UCSD-AML1 (cell line): ENCODE measurements around the gene KRTAP2-4.
"Not testable (repeated sequence)": the region's sequence is repeated elsewhere in the genome, so short reads cannot be mapped to it uniquely, and the experiment has no call there.

Experiments used
- DNase-seq: peaks from one replicate; lab custom pipeline; 2025; ENCODE audit not compliant: unreplicated experiment; lab: John Stamatoyannopoulos, UW

KRTAP2-4 gene

GRCh38 chr17:41065829-41066624 is at the start of gene KRTAP2-4:
Gene KRTAP2-4, minus strand, starts transcription at chr17:41065879. Its CDS starts 34 bp downstream, at chr17:41065845.
- no peak for DNase-seq

DNA sequence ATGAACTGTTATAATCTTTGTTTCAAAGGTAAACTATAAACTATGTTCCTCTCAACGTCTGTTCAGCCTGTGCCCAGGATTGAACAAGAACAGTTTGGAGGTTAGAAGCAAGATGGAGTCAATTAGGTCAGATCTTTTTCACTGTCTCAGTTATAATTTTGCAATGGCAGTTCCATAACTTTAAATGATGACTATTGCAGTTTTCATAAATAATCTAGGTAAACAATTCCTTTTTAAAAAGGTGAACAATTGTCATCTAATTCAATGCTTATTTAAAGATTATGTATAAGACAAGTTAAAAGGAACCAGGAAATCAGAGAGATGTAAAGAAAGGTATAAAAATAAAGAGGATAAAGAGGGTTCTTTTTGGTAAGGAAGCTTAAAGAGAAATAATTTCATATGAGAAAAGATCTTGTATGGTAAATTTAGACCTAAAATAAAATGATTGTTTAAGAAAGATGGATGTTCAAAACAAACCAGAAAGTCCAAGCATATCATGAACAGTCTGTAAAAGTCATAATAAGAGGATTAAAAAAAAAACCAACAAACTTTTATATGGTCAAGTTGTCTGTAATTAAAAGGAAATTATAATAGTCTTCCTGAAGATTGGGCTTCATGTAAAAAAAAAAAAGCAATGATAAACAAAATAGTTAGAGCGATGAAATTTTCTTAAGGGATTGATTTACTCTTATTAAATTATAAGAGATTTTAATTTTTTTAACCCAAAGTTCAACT is 45.6 kb upstream of the KRTAP2-4 start:
- no peak for DNase-seq

- DNase-seq: not testable (repeated sequence)
Measured at GRCh38 chr17:41108728-41109386, 43.2 kb upstream of the KRTAP2-4 start.

DNA sequence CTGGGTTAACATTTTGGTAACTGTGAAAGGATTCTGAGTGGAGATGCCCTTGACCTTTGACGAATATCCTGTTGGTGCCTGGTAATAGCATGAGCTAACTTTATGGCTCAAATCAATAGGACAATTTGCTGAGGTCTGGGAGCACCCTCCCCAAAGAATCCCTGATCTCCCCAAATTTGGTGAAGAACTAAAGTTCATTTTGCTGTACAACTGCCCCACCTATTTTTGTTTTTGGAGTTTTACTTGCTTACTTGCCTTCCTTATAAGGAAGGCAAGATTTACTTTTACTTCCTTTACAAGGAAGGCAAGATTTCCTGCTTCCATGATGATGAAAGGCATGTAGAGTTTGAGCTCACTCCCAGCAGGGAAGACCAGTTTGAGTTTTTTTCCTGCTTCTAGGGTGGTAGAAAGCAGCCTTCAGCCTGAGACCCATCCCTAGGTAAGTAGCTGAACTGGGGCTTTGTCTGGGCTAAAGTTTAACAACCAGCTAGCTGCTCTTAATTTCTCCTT is 42.3 kb upstream of the KRTAP2-4 start:
- DNase-seq: no peak

DNA sequence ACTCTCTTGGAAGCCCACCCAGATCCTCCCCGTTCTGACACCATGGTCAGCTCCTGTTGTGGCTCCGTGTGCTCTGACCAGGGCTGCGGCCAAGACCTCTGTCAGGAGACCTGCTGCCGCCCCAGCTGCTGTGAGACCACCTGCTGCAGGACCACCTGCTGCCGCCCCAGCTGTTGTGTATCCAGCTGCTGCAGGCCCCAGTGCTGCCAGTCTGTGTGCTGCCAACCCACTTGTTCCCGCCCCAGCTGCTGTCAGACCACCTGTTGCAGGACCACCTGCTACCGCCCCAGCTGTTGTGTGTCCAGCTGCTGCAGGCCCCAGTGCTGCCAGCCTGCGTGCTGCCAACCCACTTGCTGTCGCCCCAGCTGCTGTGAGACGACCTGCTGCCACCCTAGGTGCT is 39.7 kb upstream of the KRTAP2-4 start, which contains the start of gene KRTAP4-9:
TSS of gene KRTAP4-9 (plus strand) at position 43 of the 400 bp plus-strand sequence. CDS start at position 43, 0 bp downstream.
- DNase-seq: not testable (repeated sequence)

GRCh38 chr17:41104386-41105038 is 38.8 kb upstream of the KRTAP2-4 start:
- DNase-seq: not testable (repeated sequence)

GRCh38 chr17:41103896-41104295 is 38.2 kb upstream of the KRTAP2-4 start:
- DNase-seq: no peak

- no peak for DNase-seq
Measured at GRCh38 chr17:41101586-41102259, 36.0 kb upstream of the KRTAP2-4 start, which contains the start of gene KRTAP4-16. Gene KRTAP4-16, minus strand, starts transcription at chr17:41102209. Its CDS starts 0 bp downstream, at chr17:41102209.

DNA sequence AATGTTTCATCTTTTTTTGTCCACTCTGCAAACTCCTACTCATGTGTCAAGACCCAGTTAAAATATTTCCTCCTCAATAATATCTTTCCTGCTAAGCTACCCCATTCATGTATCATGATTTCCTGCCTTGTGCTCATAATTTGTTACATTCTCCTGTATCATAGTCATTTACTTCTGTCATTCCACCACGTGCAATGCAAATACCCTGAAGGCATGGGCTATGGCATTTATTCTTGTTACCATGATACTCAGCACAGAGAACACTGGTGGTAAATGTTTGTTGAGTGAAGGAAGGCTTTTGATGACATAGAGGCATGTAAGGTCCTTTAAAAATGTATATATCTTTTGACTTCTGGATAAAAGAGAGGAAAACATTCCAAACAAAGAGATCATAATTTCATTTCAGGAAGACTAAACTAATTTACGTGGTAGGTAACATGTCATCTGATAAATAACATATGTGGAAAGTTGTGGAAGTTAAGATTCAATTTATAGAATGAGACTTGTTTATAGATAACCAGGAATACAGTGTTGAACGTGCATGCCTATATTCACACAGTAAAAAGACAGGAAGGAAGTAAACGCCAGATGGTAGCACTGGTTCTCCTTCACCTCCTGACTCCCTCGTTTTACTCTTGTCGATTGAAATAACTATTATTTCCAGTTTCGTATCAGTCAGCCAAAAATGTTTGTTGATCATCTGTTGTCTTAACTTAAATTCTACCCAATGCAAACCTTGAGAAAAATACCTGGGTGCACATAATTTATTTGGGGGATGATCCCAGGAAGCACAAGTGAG is 34.2 kb upstream of the KRTAP2-4 start:
- DNase-seq: not testable (repeated sequence)

- DNase-seq: no peak
Measured at GRCh38 chr17:41098481-41098880, 32.8 kb upstream of the KRTAP2-4 start.

DNA sequence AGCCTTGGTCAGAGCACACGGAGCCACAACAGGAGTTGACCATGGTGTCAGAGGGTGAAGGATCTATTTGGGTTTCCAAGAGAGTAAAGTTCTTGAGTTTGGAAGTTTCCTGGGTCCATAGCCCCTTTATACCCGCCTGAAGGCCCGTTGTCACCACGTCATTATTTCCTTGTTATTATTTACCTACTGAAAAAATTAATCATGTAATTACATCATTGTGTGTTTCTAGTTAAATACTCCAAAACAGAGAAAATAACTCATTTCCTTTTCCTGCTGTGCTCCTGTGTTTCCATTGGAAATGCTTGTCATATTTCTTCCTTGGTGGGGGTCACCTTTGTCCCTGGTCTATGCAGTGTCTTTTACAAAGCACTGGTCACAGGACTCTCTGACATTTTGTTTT is 32.4 kb upstream of the KRTAP2-4 start, which contains the start of gene KRTAP4-8:
TSS of gene KRTAP4-8 (minus strand) at position 101 of the 400 bp plus-strand sequence. CDS start at position 43, 58 bp downstream.
- DNase-seq: no peak

GRCh38 chr17:41096055-41096454 is 30.4 kb upstream of the KRTAP2-4 start:
- no peak for DNase-seq

- not testable (repeated sequence) for DNase-seq
Measured at GRCh38 chr17:41088760-41089352, 23.2 kb upstream of the KRTAP2-4 start.

GRCh38 chr17:41084100-41084856 is 18.6 kb upstream of the KRTAP2-4 start, which contains the start of gene KRTAP4-7:
Gene KRTAP4-7, plus strand, starts transcription at chr17:41084150. Its CDS starts 57 bp downstream, at chr17:41084207.
- DNase-seq: not testable (repeated sequence)

GRCh38 chr17:41083427-41083826 is 17.7 kb upstream of the KRTAP2-4 start:
- not testable (repeated sequence) for DNase-seq

DNA sequence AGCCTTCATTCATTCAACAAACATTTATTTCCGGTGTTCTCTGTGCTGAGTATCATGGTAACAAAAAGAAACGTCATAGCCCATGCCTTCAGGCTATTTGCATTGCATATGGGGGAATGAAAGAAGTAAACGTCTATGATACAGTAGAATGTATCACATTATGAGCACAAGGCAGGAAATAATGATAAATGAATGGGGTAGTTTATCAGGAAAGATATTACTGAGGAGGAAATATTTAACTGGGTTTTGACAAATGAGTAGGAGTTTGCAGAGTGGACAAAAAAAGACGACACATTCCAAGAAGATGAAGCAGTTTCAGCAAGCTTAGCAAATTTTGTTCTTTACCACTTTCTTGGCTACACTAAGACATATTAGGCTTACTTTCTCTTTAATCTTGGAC is 16.9 kb upstream of the KRTAP2-4 start:
- DNase-seq: no peak

GRCh38 chr17:41076788-41077187 is 11.1 kb upstream of the KRTAP2-4 start:
- no peak for DNase-seq

- no peak for DNase-seq
Measured at GRCh38 chr17:41073676-41074075, 8.0 kb upstream of the KRTAP2-4 start.
